Upper lobe of right lung (tissue), 1 donor: ENCODE results near the gene ATG7. TPM values are rescaled to one million over a fixed set of nuclear protein-coding genes. Genes with fewer than 3 reads are reported as not detected.
A peak's percentile ranks its signal among the peaks of the same experiment; 100 is the strongest.

Experiments
- ATAC-seq: fragments of 200-7000 bp; cut with Tn5 transposase; one replicate; pipeline ENCODE4 v1.9.1; 2020; ENCODE audit warnings: mild to moderate bottlenecking, moderate library complexity
- DNase-seq: peaks from one replicate; pipeline ENCODE4 v3.0.0-alpha.2; 2020
- H3K27ac ChIP-seq: fragments of 200-600 bp; one replicate; pipeline ENCODE4 v1.8.0; 2022
- H3K27me3 ChIP-seq: fragments of 200-600 bp; one replicate; pipeline ENCODE4 v1.8.0; 2022; ENCODE audit warnings: mild to moderate bottlenecking
- H3K36me3 ChIP-seq: fragments of 200-600 bp; one replicate; pipeline ENCODE4 v1.8.0; 2022
- H3K4me1 ChIP-seq: fragments of 200-600 bp; one replicate; pipeline ENCODE4 v1.8.0; 2022
- H3K4me3 ChIP-seq: fragments of 200-600 bp; one replicate; pipeline ENCODE4 v1.8.0; 2022; ENCODE audit warnings: mild to moderate bottlenecking
- H3K9me3 ChIP-seq: fragments of 200-600 bp; one replicate; pipeline ENCODE4 v1.8.0; 2022
- intact Hi-C: fragments of 100-400 bp; cut with DNase I; formaldehyde crosslinking; loops from one replicate; pipeline ENCODE4 v1.11.0; 2022
- total RNA-seq: library from RNA; stranded (reverse); fragmentation: NEBNext Ultra II Directional; extraction: Animal tissue kit (Norgen Biotek cat#: 25700); gene quantifications from one replicate; pipeline ENCODE4 v1.2.1, GENCODE V29; 2021
- TF ChIP-seq, protein P1 (sequence below): fragments of 200-600 bp; IDR thresholded peaks from one replicate; pipeline ENCODE4 v1.8.0; 2022; ENCODE audit warnings: antibody characterized with exemption
- donor health status: DM: no; HTN: yes; CAD: no; lungs with severe emphysema.

The ATG7 gene
- total RNA-seq, 1 donor from 2014 or later = 49.9 TPM

DNA sequence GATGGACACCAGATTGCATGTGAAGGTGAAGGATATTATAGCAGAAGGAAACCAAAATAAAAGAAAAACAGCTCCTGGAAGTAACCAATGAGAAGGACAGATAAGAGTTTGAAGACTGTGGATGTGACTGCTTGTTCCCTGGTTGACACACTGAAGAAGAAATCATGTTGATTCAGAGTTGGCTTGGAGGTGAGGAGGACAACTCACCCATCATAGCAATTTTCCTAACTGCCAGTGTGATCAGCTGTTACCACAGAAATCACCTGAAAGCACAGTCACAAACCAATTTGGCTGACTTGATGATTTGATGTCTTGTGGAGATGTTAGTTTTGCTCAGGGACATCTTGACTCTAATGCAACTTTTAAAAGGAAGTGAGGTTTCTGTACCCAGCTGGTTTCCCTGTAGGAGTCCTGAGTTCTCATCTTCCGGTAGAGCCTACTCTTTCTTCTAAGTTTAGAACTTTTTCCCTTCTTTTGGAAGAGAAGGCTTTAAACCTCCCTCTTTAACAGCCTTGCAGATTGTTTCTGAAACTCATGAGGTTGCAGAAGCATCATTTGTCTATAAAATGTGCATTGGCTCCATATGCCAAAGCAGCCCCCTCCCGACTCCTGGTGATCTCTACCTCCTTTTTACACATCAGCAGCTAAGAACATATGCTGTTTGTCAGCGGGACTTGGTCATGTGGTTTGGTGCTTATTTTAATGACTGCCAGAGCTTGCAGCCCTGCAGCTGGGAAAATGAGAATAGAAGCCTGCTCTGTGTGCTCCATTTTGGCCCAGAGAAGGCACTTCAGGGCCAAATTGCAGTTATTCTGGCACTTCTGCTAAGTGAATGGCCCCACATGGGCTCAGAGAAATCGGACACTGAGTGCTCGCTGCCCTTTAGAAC lies 10.3 kb downstream of the ATG7 start:
- peak overlapping the region; percentile 51 for H3K27ac ChIP-seq
- no peak overlapping the region for H3K4me3 ChIP-seq
- ATAC-seq (peak; percentile 66), DNase-seq (no peak)
- TF ChIP-seq, protein P1, sequence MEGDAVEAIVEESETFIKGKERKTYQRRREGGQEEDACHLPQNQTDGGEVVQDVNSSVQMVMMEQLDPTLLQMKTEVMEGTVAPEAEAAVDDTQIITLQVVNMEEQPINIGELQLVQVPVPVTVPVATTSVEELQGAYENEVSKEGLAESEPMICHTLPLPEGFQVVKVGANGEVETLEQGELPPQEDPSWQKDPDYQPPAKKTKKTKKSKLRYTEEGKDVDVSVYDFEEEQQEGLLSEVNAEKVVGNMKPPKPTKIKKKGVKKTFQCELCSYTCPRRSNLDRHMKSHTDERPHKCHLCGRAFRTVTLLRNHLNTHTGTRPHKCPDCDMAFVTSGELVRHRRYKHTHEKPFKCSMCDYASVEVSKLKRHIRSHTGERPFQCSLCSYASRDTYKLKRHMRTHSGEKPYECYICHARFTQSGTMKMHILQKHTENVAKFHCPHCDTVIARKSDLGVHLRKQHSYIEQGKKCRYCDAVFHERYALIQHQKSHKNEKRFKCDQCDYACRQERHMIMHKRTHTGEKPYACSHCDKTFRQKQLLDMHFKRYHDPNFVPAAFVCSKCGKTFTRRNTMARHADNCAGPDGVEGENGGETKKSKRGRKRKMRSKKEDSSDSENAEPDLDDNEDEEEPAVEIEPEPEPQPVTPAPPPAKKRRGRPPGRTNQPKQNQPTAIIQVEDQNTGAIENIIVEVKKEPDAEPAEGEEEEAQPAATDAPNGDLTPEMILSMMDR = no peak
- H3K9me3 ChIP-seq = no peaks in the 10 kb centered on the region
- intact Hi-C loops = no loop called here
- peaks cover 10% of the 10 kb centered on the region for H3K4me1 ChIP-seq
- H3K27me3 ChIP-seq = no peaks in the 10 kb centered on the region
- peaks cover 20% of the 10 kb centered on the region for H3K36me3 ChIP-seq

DNA sequence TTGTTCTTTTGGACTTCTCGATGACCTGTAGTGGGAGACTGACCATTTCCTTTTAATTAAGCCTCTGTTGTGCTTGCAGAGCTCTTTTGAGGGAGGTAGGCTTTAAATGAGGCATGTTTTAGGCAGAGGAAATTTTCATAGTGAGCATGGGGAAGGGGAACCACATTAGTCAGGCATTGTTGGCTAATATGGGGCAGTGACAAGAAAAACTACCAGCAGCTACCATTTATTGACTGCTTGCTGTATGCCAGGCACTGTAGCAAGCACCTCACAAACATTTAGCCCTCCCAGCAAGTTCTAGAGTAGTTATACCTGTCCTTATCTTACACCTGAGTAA lies 10.9 kb downstream of the ATG7 start:
- no peak for ATAC-seq
- peak overlapping the region; percentile 51 for H3K27ac ChIP-seq

DNA sequence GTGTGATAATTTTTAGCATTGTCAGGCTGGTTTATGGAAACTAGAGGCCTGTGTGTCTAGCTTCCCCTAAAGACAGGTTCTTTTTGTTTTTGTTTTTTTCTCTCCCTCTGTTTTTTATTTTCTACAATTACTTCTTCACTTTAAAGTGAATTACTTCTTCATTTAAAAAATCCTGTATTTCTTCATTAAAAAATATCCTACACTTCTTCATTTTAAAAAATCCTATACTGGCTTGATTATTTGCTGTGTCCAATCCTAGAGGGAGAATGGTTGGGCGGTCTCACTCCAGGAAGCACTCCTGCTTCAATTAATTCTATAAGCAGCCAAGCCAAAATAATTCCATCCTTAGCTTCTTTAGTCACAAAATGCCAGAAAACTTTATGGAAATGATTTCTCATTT lies 11.8 kb downstream of the ATG7 start:
- TF ChIP-seq, protein P1 = no peak
- no peak for ATAC-seq
- no peak for DNase-seq
- peaks cover 20% of the 10 kb centered on the region for H3K36me3 ChIP-seq
- intact Hi-C loops = no loop called here
- H3K4me3 ChIP-seq = no peak overlapping the region
- no peaks in the 10 kb centered on the region for H3K27me3 ChIP-seq
- H3K27ac ChIP-seq = no peak overlapping the region
- H3K4me1 ChIP-seq = peaks cover 25% of the 10 kb centered on the region
- H3K9me3 ChIP-seq = no peaks in the 10 kb centered on the region

More for the DNA sequence above, 10.9 kb downstream of the ATG7 start:
- Histone ChIP-seq H3K4me3 (no peak overlapping the region), H3K9me3 (no peaks in the 10 kb centered on the region), H3K27me3 (no peaks in the 10 kb centered on the region), H3K36me3 (peaks cover 20% of the 10 kb centered on the region), H3K4me1 (peaks cover 16% of the 10 kb centered on the region)
- no peak for DNase-seq
- intact Hi-C loops = no loop called here
- TF ChIP-seq, protein P1 = no peak

DNA sequence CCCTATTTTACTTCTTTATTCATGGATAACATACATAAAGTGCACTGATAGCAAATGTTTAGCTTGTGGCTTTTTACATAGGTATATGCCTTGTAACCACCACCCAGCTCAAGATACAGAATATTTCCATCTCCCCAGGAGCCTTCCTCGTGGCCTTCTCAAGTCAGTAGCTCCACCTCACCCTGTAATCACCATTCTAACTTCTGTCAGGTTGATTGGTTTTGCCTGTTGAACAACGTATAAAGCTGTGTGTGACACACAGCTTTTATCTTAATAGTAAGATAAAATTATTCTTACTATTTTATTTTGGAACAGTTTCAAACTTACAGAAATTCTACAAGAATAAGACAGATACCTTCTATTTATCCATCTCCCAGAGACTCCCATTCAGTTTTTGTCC lies 13.3 kb downstream of the ATG7 start:
- Histone ChIP-seq H3K27me3 (no peaks in the 10 kb centered on the region), H3K4me3 (no peak overlapping the region), H3K4me1 (peaks cover 40% of the 10 kb centered on the region), H3K27ac (no peak overlapping the region), H3K36me3 (peaks cover 15% of the 10 kb centered on the region), H3K9me3 (no peaks in the 10 kb centered on the region)
- DNase-seq (no peak), ATAC-seq (no peak)
- TF ChIP-seq, protein P1 = no peak
- intact Hi-C loops = no loop called here

DNA sequence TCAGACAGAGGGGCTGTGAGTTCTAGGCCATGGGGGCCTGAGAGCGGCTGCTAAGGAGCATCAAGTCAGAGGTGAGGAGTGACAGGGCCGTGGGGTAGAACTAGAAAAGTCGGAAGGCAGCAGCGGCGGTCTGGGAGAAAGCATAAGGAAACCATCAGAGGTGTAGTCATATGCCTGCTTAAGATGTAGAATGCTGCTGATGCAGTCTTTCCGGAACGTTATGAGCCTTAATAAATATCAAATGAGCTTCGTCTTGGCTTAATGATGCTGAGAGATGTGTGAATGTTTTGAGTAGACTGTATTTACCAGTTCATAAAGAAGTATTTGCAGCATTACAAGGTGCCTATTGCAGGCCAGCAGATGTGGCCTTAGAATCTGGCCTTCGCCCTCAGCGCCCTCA lies 15.2 kb downstream of the ATG7 start:
- Histone ChIP-seq H3K27ac (peak overlapping the region; percentile 80), H3K36me3 (peaks cover 3% of the 10 kb centered on the region), H3K27me3 (no peaks in the 10 kb centered on the region), H3K4me3 (no peak overlapping the region), H3K4me1 (peaks cover 57% of the 10 kb centered on the region), H3K9me3 (no peaks in the 10 kb centered on the region)
- TF ChIP-seq, protein P1 = no peak
- intact Hi-C loops = no loop called here
- DNase-seq = no peak
- ATAC-seq = no peak
